Measurements from ENCODE around the gene FGD2. TPM values are rescaled to one million over a fixed set of nuclear protein-coding genes. Genes with fewer than 3 reads are reported as not detected.

Gene FGD2
- total and polyA plus RNA-seq, 2 of the 4 experiments (the other 2 are of a cell fraction) = 0.07 TPM; not detected in 1

- Histone ChIP-seq H2BK5ac (ENCODE audit: low read depth, low read length, poor library complexity, severe bottlenecking) (no peak overlapping the region), H3K14ac (replicated peaks; ENCODE audit: low read depth, low read length) (no peak overlapping the region), H3K4ac (ENCODE audit: low read depth, low read length) (no peak overlapping the region), H4K91ac (ENCODE audit: insufficient read depth, low read depth, low read length) (no peak overlapping the region), H3K27me3 (ENCODE audit: control insufficient read depth, insufficient read depth, low read length) (peaks cover 8% of the 10 kb centered on the region), H3K4me1 (ENCODE audit: control insufficient read depth, insufficient read depth, low read length) (no peaks in the 10 kb centered on the region; the same call in 1 of the 2 replicates), H3K9me3 (ENCODE audit: control insufficient read depth, insufficient read depth, low read length) (no peaks in the 10 kb centered on the region), H3K36me3 (ENCODE audit: control insufficient read depth, insufficient read depth, low read length) (no peaks in the 10 kb centered on the region), H3K23ac (ENCODE audit: low read depth, low read length) (no peak overlapping the region), H2AFZ (replicated peaks; ENCODE audit: low read length, poor library complexity) (no peak overlapping the region), H3K27ac (ENCODE audit: insufficient read depth, low read length) (no peak overlapping the region), H4K20me1 (ENCODE audit: insufficient read depth, low read length) (no peaks in the 10 kb centered on the region), H4K8ac (ENCODE audit: low read depth in 2 of 2, low read length in 2 of 2) (no peak overlapping the region), H4K5ac (ENCODE audit: low read depth, low read length) (no peak overlapping the region), H2AK5ac (ENCODE audit: low read depth, low read length) (no peak overlapping the region), H3K4me2 (ENCODE audit: low read depth, low read length) (no peak overlapping the region), H3K9me1 (ENCODE audit: insufficient read depth, low read length) (no peaks in the 10 kb centered on the region), H2BK15ac (ENCODE audit: low read depth, low read length) (no peak overlapping the region), H2AK9ac (replicated peaks; ENCODE audit: low read depth, low read length, poor library complexity) (no peak overlapping the region), H3K4me3 (ENCODE audit: insufficient read depth, low read depth, low read length) (no peak overlapping the region), H3K56ac (ENCODE audit: extremely low read depth, insufficient read depth, low read length) (no peak overlapping the region), H2BK20ac (ENCODE audit: low read depth, low read length) (no peak overlapping the region), H3K79me1 (ENCODE audit: low read depth in 1 of 2, low read length in 2 of 2) (no peaks in the 10 kb centered on the region), H3K18ac (ENCODE audit: low read depth, low read length) (no peak overlapping the region), H3K9ac (ENCODE audit: low read depth, low read length) (no peak overlapping the region), H2BK120ac (ENCODE audit: low read depth, low read length) (no peak overlapping the region)
- DNase-seq (no peak), ATAC-seq (ENCODE audit: low read depth) (no peak)
- no TSS peak for BruUV-seq (replicated peaks)
- WGBS, 2 experiments (ENCODE audit: extremely low coverage in 2 of 2, insufficient read length in 1 of 2) = 75% methylated on average over 2 of the region's 4 CpGs; no CpG with 5 or more reads in 1 of the 2 experiments
- CTCF ChIA-PET = no interaction called here
- intact Hi-C loops (cut with micrococcal nuclease) = no loop called here
- POLR2A ChIA-PET (ENCODE audit: unreplicated experiment) = no interaction called here
- in situ Hi-C loops (cut with MboI; ENCODE audit: low sequenced_read_pairs) = no loop called here
- no peak for TF ChIP-seq BHLHE40 (IDR thresholded peaks at IDR 0.05; ENCODE audit: low read depth, low read length)
- TF ChIP-seq CTCF (conservative IDR thresholded peaks at IDR 0.05; ENCODE audit: low read depth, low read length) = no peak
- TF ChIP-seq USF2 (IDR thresholded peaks at IDR 0.05; ENCODE audit: low read depth, low read length) = no peak
- TF ChIP-seq RFX5 (IDR thresholded peaks at IDR 0.05; ENCODE audit: low read depth, low read length) = no peak
- TF ChIP-seq CEBPB (IDR thresholded peaks at IDR 0.05; ENCODE audit: low read depth, low read length) = no peak
- dilution Hi-C loops (cut with HindIII; ENCODE audit: low sequenced_read_pairs, unreplicated experiment) = no loop called here
Measured at GRCh38 chr6:37039958-37040357, 34.5 kb downstream of the FGD2 start.
